ENCODE results near the gene TCF4.

The TCF4 gene

GRCh38 chr18:55280503-55280902, 307.5 kb downstream of the TCF4 start:
- no peak for DNase-seq

GRCh38 chr18:55275039-55275901, 312.7 kb downstream of the TCF4 start:
- DNase-seq, result no peak

DNA sequence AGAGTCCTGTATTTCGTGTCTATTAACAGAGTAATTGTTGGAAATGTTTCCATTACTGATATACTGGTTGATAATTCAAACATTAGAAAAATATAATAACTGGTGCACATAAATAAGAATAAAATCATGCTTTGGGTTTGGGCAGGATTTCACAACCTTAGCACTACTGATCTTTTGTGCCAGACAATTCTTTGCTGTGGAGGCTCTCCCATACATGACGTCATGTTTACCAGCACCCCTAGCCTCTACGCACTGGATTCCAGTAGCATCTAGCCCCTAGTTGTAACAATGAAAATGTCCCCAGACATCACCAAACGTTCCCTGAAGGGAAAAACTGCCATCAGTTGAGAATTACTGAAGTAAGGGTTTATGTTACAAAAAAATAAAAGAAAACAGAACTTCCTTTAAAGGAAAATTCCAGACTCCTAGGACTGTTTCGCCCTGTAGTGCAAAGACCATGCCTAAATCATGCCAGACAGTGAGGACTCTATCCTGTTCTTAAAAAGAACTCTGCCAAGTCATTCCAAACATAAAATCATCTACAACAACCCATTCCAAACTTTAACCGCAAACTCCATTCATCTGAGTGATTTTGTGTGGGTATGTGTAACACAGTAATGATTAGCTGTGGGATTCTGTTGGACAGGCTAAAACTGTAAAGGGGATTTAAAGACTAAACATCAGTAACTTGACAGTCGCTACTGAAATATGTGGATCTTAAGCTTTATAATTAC, 315.3 kb downstream of the TCF4 start:
- DNase-seq, result no peak

GRCh38 chr18:55269622-55270021, 318.4 kb downstream of the TCF4 start:
- no peak for DNase-seq

GRCh38 chr18:55268628-55269275, 319.2 kb downstream of the TCF4 start:
- DNase-seq, result no peak

GRCh38 chr18:55268151-55268601, 319.8 kb downstream of the TCF4 start:
- DNase-seq, result no peak

DNA sequence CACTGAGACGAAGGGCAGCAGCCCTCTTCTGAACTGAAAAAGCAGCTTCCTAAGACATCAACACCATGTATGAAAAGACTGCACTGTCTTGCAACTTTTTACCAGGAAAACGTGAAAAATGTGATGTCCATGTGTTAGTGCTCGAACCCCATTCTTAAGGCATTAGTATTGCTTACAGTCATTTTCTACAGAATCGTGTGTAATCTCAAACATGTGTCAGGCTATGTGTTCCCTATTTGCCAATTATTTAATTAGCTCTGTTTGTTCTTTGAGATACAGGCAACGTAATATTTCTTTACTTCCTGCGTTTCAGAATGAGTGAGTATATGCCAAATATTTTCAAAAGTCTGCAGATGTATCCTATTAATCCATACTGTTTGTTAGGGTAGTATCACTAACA, 321.0 kb downstream of the TCF4 start:
- no peak for DNase-seq

DNA sequence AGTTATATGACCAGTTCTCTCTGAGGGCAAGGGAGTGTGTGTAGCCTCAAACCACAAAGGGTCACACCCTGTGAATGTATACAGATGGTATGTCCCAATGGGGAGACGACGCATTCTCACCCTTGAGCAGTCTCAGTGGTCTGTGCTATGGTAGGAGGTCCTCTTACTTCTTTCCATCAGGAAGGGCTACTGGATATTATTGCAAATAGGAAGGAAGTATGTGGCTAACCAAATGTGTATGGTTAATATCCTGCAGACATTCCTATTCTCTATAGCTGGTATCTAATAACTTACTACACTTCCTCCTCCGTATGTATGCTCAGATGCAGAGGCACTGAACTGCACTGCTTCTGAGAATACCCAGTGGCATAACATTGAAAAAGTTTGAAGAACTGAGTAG, 322.0 kb downstream of the TCF4 start:
- DNase-seq, result no peak

DNA sequence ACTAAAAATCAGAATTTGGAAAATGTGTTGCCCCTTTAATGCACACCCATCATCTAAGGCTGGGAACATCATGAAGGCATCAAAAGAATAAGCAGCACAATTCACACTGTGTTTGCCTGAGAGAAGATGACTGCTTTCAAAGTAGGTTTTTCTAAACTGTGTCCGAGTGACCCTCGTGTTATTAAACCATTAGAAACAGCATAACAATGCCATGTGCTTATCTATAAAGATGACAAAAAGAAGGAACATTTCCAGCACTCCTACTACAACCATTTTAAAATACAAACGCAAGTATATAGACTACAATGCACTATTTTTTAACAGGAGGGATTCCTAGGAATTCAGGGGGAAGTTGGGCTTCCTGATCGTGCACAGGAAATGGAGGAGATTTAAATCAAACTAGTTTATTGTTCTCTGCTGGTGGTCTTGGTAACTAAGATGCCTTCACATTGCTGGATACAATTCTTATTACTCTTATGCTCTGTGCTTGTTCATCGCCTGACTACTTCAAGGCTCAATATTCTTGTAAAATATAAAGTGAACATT, 322.8 kb downstream of the TCF4 start:
- DNase-seq, result no peak

DNA sequence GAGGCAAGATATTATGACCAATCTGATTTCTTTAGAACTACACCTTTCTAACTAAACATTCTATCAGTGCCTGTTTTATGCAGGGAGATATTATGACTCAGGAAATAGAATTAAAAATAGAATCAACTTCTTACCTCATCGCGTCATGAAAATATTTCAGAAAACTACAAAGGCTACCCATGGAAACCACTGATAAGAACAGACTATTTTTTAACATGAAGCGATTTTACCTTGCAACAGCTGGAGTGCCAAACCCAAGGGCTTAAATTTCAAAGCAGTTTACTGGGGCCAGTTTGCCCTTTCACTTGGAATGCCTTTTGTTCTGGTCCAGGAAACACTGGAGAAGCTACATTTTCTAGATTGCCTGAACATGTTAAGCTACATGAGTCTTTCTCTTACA, 323.9 kb downstream of the TCF4 start:
- DNase-seq, result no peak

DNA sequence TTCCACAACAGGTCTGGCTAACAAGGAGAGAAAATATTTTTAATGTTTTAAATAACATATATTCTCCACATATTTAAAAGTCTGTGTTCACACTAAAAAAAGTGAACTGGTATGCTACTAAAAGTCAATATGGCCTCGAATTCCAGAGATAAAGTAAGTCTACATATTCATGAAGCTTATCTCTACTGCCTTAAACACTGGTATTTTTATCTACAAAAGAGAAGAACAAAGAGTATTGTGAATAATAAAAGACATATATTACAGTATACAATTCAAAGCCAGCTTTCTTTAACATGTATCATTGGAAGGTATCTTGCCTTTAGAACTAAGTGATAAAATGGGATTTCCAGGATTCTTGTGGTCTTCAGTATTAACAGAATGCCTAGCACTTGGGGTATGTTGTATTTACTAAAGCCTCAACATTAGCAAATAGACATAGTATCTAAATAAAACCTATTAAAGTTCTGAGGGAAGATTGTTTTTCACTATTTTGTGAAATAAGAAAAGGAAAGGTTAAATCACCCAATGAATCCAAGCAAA, 325.9 kb downstream of the TCF4 start:
- DNase-seq, result no peak

DNA sequence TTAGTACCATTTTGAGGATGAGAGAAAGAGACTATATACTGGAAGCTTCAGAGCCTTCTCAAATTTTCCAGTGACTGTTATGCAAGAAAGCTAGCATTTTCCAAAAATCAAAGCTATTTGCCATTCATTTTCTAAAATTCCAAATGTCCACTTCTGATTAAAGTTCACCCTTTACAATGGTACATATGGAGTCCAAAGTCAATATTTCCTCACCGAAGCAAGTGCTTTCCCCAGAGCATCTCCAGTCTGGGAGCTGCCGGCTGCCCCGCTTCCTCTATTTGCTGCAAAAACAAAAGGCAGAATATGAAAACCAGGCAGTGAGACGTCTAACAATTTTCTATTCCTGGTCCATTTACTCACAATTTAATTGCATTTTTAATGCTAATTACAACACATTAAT, 326.7 kb downstream of the TCF4 start:
- no peak for DNase-seq

GRCh38 chr18:55258088-55258487, 329.9 kb downstream of the TCF4 start:
- DNase-seq, result no peak

DNA sequence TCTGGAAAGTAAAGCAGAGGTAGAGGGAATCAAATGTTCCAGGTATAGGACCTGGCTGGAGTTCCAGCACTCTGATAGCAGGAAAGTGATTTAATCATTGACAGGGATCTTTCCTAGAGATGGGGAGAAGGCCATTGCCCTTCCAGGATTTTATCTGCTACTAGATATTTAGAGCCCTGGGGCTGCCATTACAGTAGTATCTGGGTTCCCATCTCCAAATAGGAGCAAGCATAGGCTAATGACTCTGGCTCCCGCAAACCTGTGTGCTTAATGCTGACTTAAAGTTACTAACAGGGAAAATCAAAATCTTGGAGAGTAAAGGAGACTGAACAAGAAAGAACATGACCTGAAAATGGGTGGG, 331.1 kb downstream of the TCF4 start:
- no peak for DNase-seq

GRCh38 chr18:55256226-55256928, 331.6 kb downstream of the TCF4 start:
- no peak for DNase-seq

- no peak for DNase-seq
These were observed 334.2 kb downstream of the TCF4 start for GRCh38 chr18:55253814-55254213.

DNA sequence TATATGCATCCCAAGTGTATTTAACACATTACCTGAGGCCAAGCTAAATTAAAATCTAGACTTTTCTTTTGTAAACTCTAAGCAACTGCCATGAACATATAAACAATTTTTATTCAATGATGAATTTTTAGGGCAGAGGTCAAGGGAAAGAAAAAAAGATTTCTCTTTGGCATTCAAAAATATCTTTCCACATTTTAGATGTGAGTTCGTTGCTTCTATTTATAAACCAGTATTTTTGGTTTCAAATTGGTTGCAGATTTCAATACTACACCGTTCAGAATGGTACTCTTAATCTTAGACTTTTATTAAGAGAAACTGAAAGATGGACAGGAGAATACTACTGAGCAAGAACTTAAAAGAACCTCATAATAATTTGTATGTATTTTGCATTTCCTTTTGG, 335.1 kb downstream of the TCF4 start:
- no peak for DNase-seq

- DNase-seq, result no peak
These were observed 335.8 kb downstream of the TCF4 start for GRCh38 chr18:55252053-55252675.

DNA sequence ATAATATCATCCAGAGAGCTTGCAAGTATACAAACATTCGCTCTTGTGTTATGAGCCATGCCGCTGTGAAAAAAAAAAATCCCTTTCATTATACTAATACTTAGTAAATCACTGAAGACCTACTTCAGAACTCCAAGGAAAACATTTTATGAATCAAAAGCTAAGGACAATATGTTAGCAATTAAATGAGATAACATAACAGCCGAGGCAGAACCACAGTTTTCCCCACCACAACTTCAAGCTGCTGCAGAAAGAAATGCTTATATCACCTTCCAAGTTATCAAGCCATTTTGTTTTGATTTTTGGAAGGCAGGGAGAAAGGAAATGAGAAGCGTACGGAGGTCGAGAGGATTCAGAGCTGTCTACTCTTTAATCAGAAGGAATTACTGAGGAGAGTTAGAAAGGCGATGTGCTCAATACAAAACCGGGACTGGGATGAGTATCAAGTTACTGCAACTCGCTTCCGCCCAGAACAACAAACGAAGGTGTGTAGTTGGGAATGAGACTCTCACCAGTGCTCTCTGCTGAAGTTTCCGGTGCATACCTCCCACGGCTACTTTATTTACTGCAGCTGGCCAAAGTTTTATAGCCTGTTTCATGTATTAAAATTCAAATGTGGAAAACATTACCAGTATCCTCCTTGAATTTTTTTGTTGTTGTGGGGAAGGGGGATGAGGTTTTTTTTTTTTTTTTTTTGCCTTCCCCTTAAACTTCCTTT, 336.6 kb downstream of the TCF4 start:
- peak; percentile 12 for DNase-seq

DNA sequence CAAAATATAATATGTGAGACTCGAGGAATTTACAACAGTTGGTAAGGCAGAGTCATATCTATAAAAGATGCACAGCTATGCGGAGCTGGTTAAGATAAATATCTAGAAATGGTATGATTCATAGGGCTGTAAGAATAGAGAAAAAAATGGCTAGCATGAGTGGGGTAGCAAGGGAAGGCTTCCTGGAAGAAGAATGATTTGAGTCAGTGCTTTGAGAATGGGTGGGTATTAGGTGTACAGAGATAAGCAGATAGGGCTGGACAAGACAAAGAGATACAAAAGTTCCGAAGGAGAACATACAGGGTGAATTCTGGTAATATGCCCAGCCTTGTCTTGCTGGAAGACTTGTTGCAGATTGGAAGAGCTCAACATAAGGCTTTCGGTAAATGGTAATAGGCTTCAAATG, 337.2 kb downstream of the TCF4 start:
- DNase-seq, result no peak

GRCh38 chr18:55249550-55249949, 338.4 kb downstream of the TCF4 start:
- DNase-seq, result no peak

Measured in NCI-H510A (cell line).